Ascending aorta (tissue), 2 donors: ENCODE results near the gene PCDHGA1. TPM values are rescaled to one million over a fixed set of nuclear protein-coding genes. Genes with fewer than 3 reads are reported as not detected.

Experiments
- DNase-seq, 2 donors: peaks; one replicate each; pipeline ENCODE4 v3.0.0-alpha.2; 2019; ENCODE audit warnings: low spot score in 2 of 2
- H3K27ac ChIP-seq, 2 donors: fragments of 200-600 bp; sonication (generic); one replicate each; pipeline ENCODE4 v1.5.1; 2016 to 2017; ENCODE audit warnings: mild to moderate bottlenecking in 1 of 2
- H3K27me3 ChIP-seq: fragments of 200-600 bp; sonication (generic); one replicate; pipeline ENCODE4 v1.5.1; 2017
- H3K36me3 ChIP-seq, 2 donors: fragments of 200-600 bp; sonication (generic); one replicate each; pipeline ENCODE4 v1.5.1; 2016
- H3K4me1 ChIP-seq, 2 donors: fragments of 200-600 bp; sonication (generic); one replicate each; pipeline ENCODE4 v1.5.1; 2016 to 2017; ENCODE audit warnings: mild to moderate bottlenecking in 1 of 2
- H3K4me3 ChIP-seq, 2 donors: fragments of 200-600 bp; sonication (generic); one replicate each; pipeline ENCODE4 v1.5.1; 2016 to 2017; ENCODE audit warnings: mild to moderate bottlenecking in 1 of 2
- H3K9me3 ChIP-seq, 2 donors: fragments of 200-600 bp; sonication (generic); one replicate each; pipeline ENCODE4 v1.5.1; 2016
- intact Hi-C: fragments of 100-400 bp; cut with DNase I; formaldehyde crosslinking; loops from one replicate; pipeline ENCODE4 v1.15.1; 2023
- total RNA-seq: library from RNA; depleted of rRNA; stranded (reverse); fragments of >200 nt; gene quantifications from one replicate; pipeline ENCODE4 v1.1.0, GENCODE V29; 2016
- TF ChIP-seq, protein P1 (sequence below), 3 experiments: fragments of 200-600 bp in 2 of 3; fragments of 450-650 bp in 1 of 3; sonication (generic) in 2 of 3; IDR thresholded peaks; one replicate each; pipeline ENCODE4 v1.5.1; 2016 to 2019; ENCODE audit warnings: antibody characterized with exemption in 3 of 3, mild to moderate bottlenecking in 1 of 3, moderate library complexity in 1 of 3

Gene PCDHGA1
- total RNA-seq, 1 donor from 2014 or later: not detected

DNA sequence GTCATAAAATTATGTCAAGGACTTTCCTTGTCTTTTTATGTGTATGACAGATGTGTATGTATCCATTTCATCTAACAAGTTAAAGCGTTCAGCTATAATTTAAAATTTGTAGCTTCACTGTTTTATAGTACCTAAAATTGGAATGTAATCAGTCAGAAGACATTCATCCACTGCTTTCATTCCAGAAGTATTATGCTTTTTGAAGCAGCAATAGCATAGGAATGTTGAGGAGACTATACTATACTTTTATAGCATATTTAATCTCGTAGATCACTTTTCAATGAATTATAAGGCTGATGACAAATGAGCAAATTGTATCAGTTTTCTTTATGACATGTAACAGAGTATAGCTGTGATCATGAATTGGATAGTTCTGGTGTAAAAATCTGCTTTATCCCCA lies 106.9 kb downstream of the PCDHGA1 start:
- no peaks in the 10 kb centered on the region for H3K4me1 ChIP-seq
- H3K36me3 ChIP-seq: peaks cover 0 to 3% of the 10 kb centered on the region in 2 donors
- H3K27me3 ChIP-seq: no peaks in the 10 kb centered on the region
- no peak for DNase-seq
- H3K9me3 ChIP-seq: peaks cover 86 to 100% of the 10 kb centered on the region in 2 donors
- intact Hi-C loops: no loop called here
- no peak overlapping the region for H3K4me3 ChIP-seq
- no peak overlapping the region for H3K27ac ChIP-seq
- TF ChIP-seq, protein P1, sequence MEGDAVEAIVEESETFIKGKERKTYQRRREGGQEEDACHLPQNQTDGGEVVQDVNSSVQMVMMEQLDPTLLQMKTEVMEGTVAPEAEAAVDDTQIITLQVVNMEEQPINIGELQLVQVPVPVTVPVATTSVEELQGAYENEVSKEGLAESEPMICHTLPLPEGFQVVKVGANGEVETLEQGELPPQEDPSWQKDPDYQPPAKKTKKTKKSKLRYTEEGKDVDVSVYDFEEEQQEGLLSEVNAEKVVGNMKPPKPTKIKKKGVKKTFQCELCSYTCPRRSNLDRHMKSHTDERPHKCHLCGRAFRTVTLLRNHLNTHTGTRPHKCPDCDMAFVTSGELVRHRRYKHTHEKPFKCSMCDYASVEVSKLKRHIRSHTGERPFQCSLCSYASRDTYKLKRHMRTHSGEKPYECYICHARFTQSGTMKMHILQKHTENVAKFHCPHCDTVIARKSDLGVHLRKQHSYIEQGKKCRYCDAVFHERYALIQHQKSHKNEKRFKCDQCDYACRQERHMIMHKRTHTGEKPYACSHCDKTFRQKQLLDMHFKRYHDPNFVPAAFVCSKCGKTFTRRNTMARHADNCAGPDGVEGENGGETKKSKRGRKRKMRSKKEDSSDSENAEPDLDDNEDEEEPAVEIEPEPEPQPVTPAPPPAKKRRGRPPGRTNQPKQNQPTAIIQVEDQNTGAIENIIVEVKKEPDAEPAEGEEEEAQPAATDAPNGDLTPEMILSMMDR (IDR thresholded peaks at IDR 0.05): no peak

DNA sequence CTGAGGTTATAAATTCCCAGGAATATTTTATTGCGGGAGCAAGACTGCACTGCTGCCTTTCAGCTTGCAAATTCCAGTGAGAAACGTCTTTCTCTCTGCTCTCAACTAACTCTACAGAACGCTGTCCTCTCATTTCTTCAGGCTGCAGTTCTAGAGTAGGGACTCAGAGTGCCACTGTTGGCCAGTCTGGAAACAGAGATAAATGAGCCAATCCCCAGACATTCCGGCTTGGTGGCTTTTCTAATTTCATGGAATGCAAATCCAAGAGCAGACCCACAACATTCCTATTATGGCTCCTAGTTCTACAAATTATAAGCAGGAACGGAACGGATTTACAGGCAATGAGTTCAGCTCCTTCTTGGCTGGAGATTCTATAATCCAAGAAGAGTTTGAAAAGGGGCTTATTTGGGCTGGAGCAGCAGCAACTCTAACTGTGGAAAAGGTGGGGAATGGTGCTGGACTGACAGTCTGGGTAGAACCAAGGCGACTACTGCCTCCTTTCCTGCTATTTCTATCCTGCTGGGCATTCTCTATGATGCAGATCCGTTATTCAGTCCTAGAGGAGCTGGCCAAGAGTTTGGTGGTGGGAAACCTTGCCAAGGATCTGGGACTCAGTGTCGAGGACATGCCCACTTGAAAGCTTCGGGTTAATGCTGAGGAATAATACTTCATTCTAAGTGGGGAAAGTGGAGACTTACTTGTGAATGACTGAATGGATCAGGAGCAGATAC lies 109.3 kb downstream of the PCDHGA1 start:
- TF ChIP-seq, protein P1 (IDR thresholded peaks at IDR 0.05): no peak
- H3K4me1 ChIP-seq: no peaks in the 10 kb centered on the region
- no peaks in the 10 kb centered on the region for H3K27me3 ChIP-seq
- H3K9me3 ChIP-seq: peaks cover 75 to 97% of the 10 kb centered on the region in 2 donors
- DNase-seq: no peak
- no peak overlapping the region for H3K27ac ChIP-seq
- H3K36me3 ChIP-seq: peaks cover 0 to 3% of the 10 kb centered on the region in 2 donors
- no peak overlapping the region for H3K4me3 ChIP-seq
- intact Hi-C loops: no loop called here

DNA sequence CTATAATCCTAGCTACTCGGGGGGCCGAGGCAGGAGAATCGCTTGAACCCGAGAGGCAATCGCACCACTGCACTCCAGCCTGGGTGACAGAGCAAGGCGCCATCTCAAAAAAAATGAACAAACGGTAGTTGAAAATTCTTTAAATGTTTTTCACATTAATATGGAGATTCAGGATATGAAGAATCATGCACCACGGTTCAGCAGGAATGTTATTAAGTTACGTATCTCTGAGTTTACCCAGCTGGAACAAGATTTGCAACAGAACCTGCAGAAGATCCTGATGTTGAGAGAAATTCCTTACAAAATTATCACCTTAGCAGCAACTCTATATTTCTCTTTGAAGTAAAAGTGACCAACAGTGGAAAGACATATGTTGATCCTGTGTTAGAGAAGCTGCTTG lies 110.0 kb downstream of the PCDHGA1 start:
- Histone ChIP-seq H3K36me3 (peaks cover 0 to 3% of the 10 kb centered on the region in 2 donors), H3K4me1 (no peaks in the 10 kb centered on the region), H3K4me3 (no peak overlapping the region), H3K9me3 (peaks cover 75 to 97% of the 10 kb centered on the region in 2 donors), H3K27ac (no peak overlapping the region), H3K27me3 (no peaks in the 10 kb centered on the region)
- no peak for DNase-seq
- intact Hi-C loops: no loop called here
- TF ChIP-seq, protein P1 (IDR thresholded peaks at IDR 0.05): no peak

DNA sequence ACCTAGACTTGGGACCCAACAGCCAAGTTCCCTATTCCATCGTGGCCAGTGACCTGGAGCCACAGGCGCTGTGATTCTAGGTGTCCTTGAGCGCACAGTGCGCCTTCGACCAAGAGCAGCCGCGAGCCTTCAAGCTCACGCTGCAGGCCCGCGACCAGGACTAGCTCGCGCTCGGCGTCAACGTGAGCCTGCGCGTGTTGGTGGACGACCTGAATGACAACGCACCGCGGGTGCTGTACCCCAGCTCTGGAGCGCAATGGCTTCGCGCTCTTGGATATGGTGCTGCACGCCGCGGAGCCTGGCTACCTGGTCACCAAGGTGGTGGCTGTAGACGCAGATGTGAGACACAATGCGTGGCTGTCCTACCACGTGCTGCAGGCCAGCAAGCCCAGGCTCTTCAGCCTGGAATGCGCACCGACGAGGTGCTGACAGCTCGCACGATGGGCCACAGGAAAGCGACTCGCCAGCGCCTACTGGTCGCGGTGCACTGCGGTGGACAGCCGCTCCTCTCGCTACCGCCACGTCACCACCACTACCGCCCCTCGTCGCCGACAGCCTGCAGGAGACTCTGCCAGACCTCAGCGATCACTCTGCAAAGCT lies 111.4 kb downstream of the PCDHGA1 start:
- no peak for DNase-seq
- Histone ChIP-seq H3K27me3 (no peaks in the 10 kb centered on the region), H3K4me3 (no peak overlapping the region), H3K36me3 (peaks cover 0 to 3% of the 10 kb centered on the region in 2 donors), H3K9me3 (peaks cover 74 to 97% of the 10 kb centered on the region in 2 donors), H3K4me1 (no peaks in the 10 kb centered on the region), H3K27ac (no peak overlapping the region)
- TF ChIP-seq, protein P1 (IDR thresholded peaks at IDR 0.05): no peak
- intact Hi-C loops: no loop called here

DNA sequence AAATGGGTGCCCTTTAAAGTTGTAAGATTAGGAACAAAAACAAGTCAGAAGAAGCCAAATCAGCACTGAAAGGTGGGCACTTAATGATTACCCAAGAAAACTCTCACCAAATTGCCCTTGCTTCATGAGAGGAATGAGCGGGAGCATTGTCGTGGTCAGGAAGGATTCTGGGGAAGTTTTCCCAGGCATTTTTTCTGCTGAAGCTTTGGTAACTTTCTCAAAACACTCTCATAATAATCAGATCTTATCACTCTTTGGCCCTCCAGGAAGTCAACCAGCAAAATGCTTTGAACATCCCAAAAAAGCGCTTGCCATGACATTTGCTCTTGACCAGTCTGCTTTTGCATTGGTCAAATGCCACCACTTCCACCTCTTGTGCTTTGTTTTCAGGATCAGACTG lies 135.0 kb downstream of the PCDHGA1 start:
- Histone ChIP-seq H3K27me3 (no peaks in the 10 kb centered on the region), H3K4me1 (no peaks in the 10 kb centered on the region), H3K4me3 (no peak overlapping the region), H3K36me3 (no peaks in the 10 kb centered on the region), H3K27ac (no peak overlapping the region), H3K9me3 (peaks cover 0 to 9% of the 10 kb centered on the region in 2 donors)
- no peak for DNase-seq
- TF ChIP-seq, protein P1 (IDR thresholded peaks at IDR 0.05): no peak
- intact Hi-C loops: no loop called here
